Dermis microvascular lymphatic vessel endothelial cell (primary cell): ENCODE measurements around the gene JKAMP. TPM values are rescaled to one million over a fixed set of nuclear protein-coding genes. Genes with fewer than 3 reads are reported as not detected.
A peak's percentile ranks its signal among the peaks of the same experiment; 100 is the strongest.

ENCODE experiments used
- DNase-seq, 2 donors: peaks; one replicate each; pipeline versions ENCODE4 v3.0.0 to v3.0.0-alpha.2; 2010; ENCODE audit warnings: low read depth in 2 of 2
- total RNA-seq: library from RNA; depleted of rRNA; stranded (reverse); fragments of >200 nt; gene quantifications from 2 replicates; pipeline ENCODE4 v1.2.1, GENCODE V29; 2014

The JKAMP gene
- total RNA-seq, 1 donor from 2014 or later: 38.1 TPM

GRCh38 chr14:59480166-59480565 lies 4.2 kb upstream of the JKAMP start:
- no peak for DNase-seq

DNA sequence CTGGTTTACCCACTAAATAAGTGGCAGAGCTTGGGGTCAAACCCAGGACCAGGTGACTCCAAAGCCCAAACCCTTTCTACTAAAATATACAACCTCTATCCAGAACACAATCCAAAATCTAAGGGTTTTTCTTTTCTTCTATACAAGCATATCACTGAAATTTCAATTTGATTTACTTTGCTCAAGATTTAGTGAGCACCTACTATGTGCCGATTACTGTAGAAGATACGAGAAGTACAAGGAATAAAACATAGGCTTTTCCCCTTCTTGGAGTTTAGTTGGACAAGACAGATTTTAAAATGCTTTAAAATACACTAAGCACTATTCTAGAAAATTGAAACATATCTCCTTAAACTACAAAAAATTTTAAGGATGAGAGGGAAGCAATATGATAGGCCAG lies 2.9 kb upstream of the JKAMP start:
- no peak for DNase-seq

GRCh38 chr14:59481871-59482540 lies 2.3 kb upstream of the JKAMP start:
- DNase-seq: no peak

GRCh38 chr14:59482541-59483331 lies 1.6 kb upstream of the JKAMP start:
- DNase-seq: peak in 1 of 2 donors; percentile 70

GRCh38 chr14:59483363-59483762 lies 954 bp upstream of the JKAMP start:
- peak in 1 of 2 donors; percentile 29 for DNase-seq

DNA sequence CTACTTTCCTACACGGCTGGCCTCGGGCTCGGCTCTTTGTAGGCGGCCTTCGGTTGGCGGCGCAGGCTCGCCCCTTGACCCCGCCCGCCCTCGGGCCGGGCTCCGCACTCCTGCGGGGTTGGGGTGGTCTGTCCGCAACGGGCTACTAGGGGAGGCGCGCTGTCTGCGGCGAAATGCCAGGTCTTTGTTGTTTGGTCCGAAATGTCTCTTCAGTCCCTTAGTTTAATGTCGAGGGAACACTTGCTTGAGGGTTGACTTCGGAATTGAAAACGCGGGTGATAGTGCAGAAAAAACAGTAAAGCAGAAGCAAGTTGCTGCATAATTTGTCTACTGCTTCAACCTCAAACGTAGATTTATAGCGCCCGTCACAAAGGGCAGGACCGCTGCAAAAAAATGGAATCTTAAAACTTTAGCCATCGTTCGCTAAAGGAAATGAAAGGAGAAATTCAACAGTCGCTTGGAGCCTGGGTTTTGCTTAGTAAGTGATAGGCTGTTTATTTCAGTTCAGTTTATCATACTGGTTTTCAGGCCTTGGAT lies 390 bp downstream of the JKAMP start:
- DNase-seq: no peak

DNA sequence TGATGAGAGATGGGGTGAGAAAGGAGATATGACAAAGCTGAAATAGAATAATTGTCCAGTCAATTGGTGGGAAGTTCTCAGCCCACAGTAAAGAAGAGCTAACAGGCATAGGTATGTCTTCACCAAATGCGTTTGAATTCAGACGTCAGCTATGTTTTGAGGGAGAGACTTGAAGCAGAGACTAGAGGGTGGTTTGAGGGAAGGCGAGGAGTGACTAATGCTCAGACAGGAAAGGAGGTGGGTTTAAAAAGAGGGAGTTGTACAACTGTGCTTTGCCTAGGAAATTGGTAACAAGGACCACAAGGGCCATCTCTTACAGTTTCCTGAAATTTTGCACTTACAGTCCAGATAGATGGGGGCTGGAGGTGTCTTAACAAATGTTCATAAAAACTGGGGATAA lies 6.4 kb downstream of the JKAMP start:
- DNase-seq: no peak

DNA sequence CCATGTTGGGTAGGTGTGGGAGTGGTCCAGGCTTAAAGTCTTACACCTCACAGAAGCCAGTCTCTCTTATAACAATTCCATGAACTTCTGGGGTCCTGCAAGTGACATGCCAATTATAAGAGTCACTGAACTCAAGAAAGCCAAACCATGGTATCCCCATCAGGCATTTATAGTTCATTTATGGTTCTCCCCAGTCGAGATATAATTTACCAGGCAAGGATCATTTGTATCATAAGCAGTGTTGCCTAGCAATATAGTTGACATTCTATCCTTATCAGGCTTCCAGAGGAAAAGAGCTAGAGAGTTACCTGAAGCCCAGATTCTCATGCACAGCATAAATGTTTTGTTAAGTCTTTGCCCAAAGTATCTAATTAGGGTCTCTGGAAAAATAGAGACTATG lies 8.1 kb downstream of the JKAMP start:
- no peak for DNase-seq

- DNase-seq: no peak
Observed at GRCh38 chr14:59500732-59501131, 16.4 kb downstream of the JKAMP start.

DNA sequence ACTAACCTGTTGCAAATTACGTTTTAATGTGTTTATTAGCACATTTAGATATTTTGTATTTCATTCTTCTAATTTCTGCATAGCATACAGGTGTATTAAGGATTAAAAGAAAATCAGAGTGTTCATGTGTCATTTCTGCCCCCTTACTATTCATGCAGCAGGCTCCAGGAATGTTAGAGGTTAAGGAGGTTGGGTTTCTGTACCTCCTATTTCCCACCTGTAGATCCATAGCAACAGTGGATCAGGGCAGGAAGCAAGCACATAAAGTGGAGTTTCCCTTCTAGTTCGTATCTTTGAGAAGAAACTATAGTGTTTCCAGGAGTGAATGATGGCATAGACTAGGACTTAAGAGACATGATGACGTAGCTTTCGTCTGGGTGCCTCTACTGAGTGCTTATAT lies 18.9 kb downstream of the JKAMP start:
- DNase-seq: no peak

DNA sequence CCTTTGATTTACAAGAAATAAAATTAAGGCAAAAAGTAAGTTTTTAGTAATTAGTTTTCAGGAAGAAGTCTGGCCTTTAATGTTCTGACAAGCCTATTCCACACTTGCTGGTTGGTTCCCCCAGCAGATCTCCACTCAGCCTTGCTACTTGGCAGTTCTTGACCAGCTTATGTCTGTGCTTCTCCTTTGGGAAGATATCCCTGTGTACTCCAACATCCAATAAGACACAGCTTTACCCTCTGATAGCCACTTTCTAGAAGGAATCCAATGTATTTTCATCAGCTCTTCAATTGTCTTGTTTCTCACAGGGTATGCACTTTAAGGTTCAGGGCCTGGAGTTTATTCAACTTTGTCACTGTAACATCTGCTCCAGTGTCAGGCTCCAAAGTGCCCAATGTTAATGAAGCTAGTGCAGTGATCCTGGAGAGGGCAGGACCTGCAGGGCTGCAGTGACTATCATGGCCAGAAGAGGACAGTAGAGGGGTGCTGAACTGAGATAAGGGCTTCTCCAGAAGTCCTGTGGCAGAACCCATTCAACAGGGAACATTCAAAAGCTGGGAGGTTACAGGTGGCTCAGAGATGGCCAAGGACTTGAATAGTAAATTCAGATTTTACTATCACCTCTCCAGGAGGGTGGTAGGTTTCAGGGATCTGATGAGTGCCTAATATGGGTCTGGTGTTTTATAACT lies 22.9 kb downstream of the JKAMP start:
- DNase-seq: peak in 1 of 2 donors; percentile 43

DNA sequence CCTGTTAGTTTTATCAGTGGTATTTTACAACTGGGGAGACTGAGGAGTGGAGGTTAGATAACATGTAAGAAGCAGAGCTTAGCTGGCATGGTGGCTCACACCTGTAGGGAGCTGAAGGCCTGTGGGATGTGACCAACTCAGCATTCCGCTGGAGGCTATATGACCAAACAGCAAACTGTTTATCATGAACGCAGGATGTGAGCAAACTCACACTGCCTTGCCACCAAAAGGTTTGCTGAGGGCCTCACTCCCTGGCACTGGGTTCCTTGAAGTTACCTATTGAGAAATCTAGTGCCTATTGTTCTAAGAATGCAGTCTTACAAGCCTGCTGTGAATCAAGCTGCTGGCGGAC lies 23.4 kb downstream of the JKAMP start:
- DNase-seq: no peak

GRCh38 chr14:59509101-59509500 lies 24.8 kb downstream of the JKAMP start:
- no peak for DNase-seq

DNA sequence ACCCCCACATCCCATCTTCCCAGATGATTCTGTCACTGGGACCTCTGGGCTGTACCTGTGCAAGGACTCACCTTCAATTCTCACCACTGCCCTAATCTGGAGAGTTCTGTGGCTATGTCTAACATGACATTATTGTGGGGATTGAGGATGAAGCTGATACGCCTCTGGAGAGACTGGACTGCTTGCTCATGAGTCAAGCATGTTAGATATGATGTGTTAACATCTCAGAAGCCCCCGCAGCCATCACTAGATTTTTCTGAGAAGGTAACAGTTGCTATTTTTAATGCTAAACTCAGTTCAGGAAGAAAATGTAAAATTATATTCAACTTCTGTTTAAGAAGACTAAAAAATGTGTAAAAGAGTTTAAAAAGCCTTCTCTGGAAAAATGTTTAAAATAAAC lies 25.7 kb downstream of the JKAMP start:
- no peak for DNase-seq

GRCh38 chr14:59510966-59511365 lies 26.6 kb downstream of the JKAMP start:
- no peak for DNase-seq

GRCh38 chr14:59511916-59512575 lies 27.7 kb downstream of the JKAMP start:
- DNase-seq: peak in 1 of 2 donors; percentile 12

GRCh38 chr14:59520224-59520623 lies 35.9 kb downstream of the JKAMP start:
- DNase-seq: no peak

- DNase-seq: no peak
Observed at GRCh38 chr14:59529189-59529588, 44.9 kb downstream of the JKAMP start.

GRCh38 chr14:59530349-59530748 lies 46.0 kb downstream of the JKAMP start:
- no peak for DNase-seq

GRCh38 chr14:59532419-59532818 lies 48.1 kb downstream of the JKAMP start:
- DNase-seq: no peak

DNA sequence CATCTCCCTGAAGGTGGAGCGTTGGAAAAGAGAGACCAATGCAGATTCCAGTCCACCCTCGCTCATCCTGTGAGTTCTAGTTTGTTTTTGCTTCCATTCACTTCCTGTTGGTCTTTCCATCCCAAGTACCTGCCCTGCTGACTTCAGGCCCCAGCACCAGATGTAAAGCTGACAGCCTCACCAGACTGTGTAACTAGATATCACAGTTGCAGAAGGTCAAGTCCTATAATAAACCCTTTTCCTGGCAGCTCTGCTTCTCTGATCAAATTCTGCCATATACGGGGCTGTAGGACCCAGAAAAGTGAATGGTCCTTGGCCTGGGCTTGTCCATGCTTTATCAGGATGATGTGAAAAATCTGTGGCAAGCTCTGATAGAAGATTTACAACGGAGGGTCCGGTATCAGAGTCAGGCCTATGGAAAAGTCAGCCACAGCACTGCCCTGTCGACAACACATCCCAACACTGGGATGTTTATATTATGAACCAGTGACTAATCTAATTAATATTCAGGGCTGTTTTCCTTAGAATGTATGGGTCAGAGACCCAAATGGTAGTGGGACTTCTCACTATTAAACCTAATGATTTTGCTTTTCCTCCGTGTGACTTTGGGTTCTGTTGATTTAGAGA lies 50.2 kb downstream of the JKAMP start:
- no peak for DNase-seq
